Panc1 (cell line): ENCODE data around the gene DNAH9. TPM values are rescaled to one million over a fixed set of nuclear protein-coding genes. Genes with fewer than 3 reads are reported as not detected.

Source experiments
- ATAC-seq: fragments of 200-7000 bp; cut with Tn5 transposase; 2 replicates; pipeline ENCODE4 v1.9.1; 2020; ENCODE audit warnings: mild to moderate bottlenecking, moderate library complexity
- BruUV-seq: library from RNA; stranded (reverse); fragments of 400-500 nt; replicated peaks from 2 replicates; lab custom pipeline; 2021; lab: Mats Ljungman, UMichigan
- CTCF ChIA-PET: fragments of 300-600 bp; sonication (Branson Sonifier 250); formaldehyde crosslinking; loops from one replicate; lab custom pipeline; 2022; ENCODE audit warnings: antibody characterized with exemption; lab: Charles Lee
- POLR2A ChIA-PET: fragments of 300-600 bp; sonication (Branson Sonifier 250); formaldehyde crosslinking; loops from one replicate; lab custom pipeline; 2022; ENCODE audit warnings: antibody characterized with exemption; lab: Charles Lee
- DNase-seq: peaks from one replicate; pipeline ENCODE4 v3.0.0-alpha.2; 2010; ENCODE audit warnings: low read depth, low spot score
- H3K27ac ChIP-seq: 2 replicates; pipeline ENCODE4 v1.5.1; 2011; ENCODE audit warnings: mild to moderate bottlenecking, low read length, inconsistent platforms
- H3K27me3 ChIP-seq: fragments of 200-500 bp; sonication (Bioruptor generic); 2 replicates; pipeline ENCODE4 v1.6.0; 2014; ENCODE audit warnings: low read length, inconsistent platforms; ENCODE audit not compliant: control insufficient read depth, insufficient read depth
- H3K36me3 ChIP-seq: fragments of 200-500 bp; sonication (Bioruptor generic); 2 replicates; pipeline ENCODE4 v1.5.1; 2014; ENCODE audit warnings: inconsistent platforms, mild to moderate bottlenecking, low read length, moderate library complexity; ENCODE audit not compliant: control insufficient read depth, insufficient read depth
- H3K4me1 ChIP-seq: 2 replicates; pipeline ENCODE4 v1.5.1; 2011; ENCODE audit warnings: inconsistent platforms, mild to moderate bottlenecking, low read length, moderate library complexity; ENCODE audit not compliant: control insufficient read depth, insufficient read depth
- H3K4me3 ChIP-seq, 2 experiments: 2 replicates each; pipeline ENCODE4 v1.5.1; 2011 to 2012; ENCODE audit warnings: low read depth in 2 of 2, low read length in 2 of 2, mild to moderate bottlenecking in 2 of 2, inconsistent platforms in 1 of 2, moderate library complexity in 1 of 2
- H3K9me3 ChIP-seq: fragments of 200-500 bp; sonication (Bioruptor generic); 2 replicates; pipeline ENCODE4 v1.5.1; 2014; ENCODE audit warnings: low read depth, mild to moderate bottlenecking, inconsistent platforms, low read length, moderate library complexity; ENCODE audit not compliant: control insufficient read depth, insufficient read depth
- CTCF ChIP-seq: fragments of 450-650 bp; IDR thresholded peaks from 2 replicates; pipeline ENCODE4 v1.5.1; 2017; ENCODE audit warnings: mild to moderate bottlenecking
- POLR2AphosphoS5 ChIP-seq: IDR thresholded peaks from 2 replicates; pipeline ENCODE4 v1.6.1; 2012; ENCODE audit warnings: mild to moderate bottlenecking, low read depth, low read length, moderate library complexity
- SIN3A ChIP-seq: IDR thresholded peaks from 2 replicates; pipeline ENCODE4 v1.6.1; 2012; ENCODE audit warnings: low read depth, mild to moderate bottlenecking, low read length, moderate library complexity, borderline replicate concordance; ENCODE audit not compliant: insufficient read depth
- TCF7L2 ChIP-seq: IDR thresholded peaks from 2 replicates; pipeline ENCODE4 v1.6.1; 2011; ENCODE audit warnings: mild to moderate bottlenecking, low read depth, low read length, inconsistent platforms
- in situ Hi-C: cut with HindIII; loops from 2 replicates; pipeline ENCODE4 v1.10.0; 2016; ENCODE audit warnings: low sequenced_read_pairs, low pct_unique_long_range_greater_than_20kb
- intact Hi-C: fragments of 100-400 bp; cut with micrococcal nuclease; formaldehyde crosslinking; loops from one replicate; pipeline ENCODE4 v1.10.0; 2022; ENCODE audit not compliant: unreplicated experiment
- total RNA-seq: library from RNA; stranded (reverse); gene quantifications from one replicate; pipeline ENCODE4 v1.2.1, GENCODE V29; 2021; ENCODE audit not compliant: unreplicated experiment
- TF ChIP-seq, protein P1 (sequence below), 2 experiments: IDR thresholded peaks; 2 replicates each; pipeline ENCODE4 v1.6.1; 2011 to 2012; ENCODE audit warnings: low read depth in 2 of 2, control low read depth in 1 of 2, low read length in 1 of 2, mild to moderate bottlenecking in 1 of 2, moderate library complexity in 1 of 2; ENCODE audit not compliant: insufficient read depth in 1 of 2

The DNAH9 gene
- total RNA-seq, 1 experiment from 2014 or later = not detected

GRCh38 chr17:11814655-11815262, 216.5 kb downstream of the DNAH9 start:
- no peak for DNase-seq
- no peaks in the 10 kb centered on the region for H3K4me1 ChIP-seq
- no peak overlapping the region for H3K4me3 ChIP-seq
- no peaks in the 10 kb centered on the region for H3K36me3 ChIP-seq
- no peaks in the 10 kb centered on the region for H3K9me3 ChIP-seq
- CTCF ChIA-PET = no interaction called here
- POLR2A ChIA-PET = no interaction called here
- in situ Hi-C loops = no loop called here
- H3K27me3 ChIP-seq = no peaks in the 10 kb centered on the region
- intact Hi-C loops = no loop called here
- no peak for ATAC-seq
- no TSS peak for BruUV-seq
- no peak for TF ChIP-seq TCF7L2
- TF ChIP-seq, protein P1, sequence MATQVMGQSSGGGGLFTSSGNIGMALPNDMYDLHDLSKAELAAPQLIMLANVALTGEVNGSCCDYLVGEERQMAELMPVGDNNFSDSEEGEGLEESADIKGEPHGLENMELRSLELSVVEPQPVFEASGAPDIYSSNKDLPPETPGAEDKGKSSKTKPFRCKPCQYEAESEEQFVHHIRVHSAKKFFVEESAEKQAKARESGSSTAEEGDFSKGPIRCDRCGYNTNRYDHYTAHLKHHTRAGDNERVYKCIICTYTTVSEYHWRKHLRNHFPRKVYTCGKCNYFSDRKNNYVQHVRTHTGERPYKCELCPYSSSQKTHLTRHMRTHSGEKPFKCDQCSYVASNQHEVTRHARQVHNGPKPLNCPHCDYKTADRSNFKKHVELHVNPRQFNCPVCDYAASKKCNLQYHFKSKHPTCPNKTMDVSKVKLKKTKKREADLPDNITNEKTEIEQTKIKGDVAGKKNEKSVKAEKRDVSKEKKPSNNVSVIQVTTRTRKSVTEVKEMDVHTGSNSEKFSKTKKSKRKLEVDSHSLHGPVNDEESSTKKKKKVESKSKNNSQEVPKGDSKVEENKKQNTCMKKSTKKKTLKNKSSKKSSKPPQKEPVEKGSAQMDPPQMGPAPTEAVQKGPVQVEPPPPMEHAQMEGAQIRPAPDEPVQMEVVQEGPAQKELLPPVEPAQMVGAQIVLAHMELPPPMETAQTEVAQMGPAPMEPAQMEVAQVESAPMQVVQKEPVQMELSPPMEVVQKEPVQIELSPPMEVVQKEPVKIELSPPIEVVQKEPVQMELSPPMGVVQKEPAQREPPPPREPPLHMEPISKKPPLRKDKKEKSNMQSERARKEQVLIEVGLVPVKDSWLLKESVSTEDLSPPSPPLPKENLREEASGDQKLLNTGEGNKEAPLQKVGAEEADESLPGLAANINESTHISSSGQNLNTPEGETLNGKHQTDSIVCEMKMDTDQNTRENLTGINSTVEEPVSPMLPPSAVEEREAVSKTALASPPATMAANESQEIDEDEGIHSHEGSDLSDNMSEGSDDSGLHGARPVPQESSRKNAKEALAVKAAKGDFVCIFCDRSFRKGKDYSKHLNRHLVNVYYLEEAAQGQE (IDR thresholded peaks at IDR 0.05; ENCODE audit: insufficient read depth in 1 of 2, low read depth in 2 of 2, low read length in 1 of 2) = no peak
- no peak for TF ChIP-seq SIN3A
- no peak for TF ChIP-seq POLR2AphosphoS5
- TF ChIP-seq CTCF = no peak
- no peak overlapping the region for H3K27ac ChIP-seq

GRCh38 chr17:11816409-11816808, 218.1 kb downstream of the DNAH9 start:
- no peaks in the 10 kb centered on the region for H3K9me3 ChIP-seq
- DNase-seq (no peak), ATAC-seq (no peak)
- H3K27me3 ChIP-seq = no peaks in the 10 kb centered on the region
- H3K4me1 ChIP-seq = no peaks in the 10 kb centered on the region
- CTCF ChIA-PET = no interaction called here
- POLR2A ChIA-PET = no interaction called here
- no peak overlapping the region for H3K27ac ChIP-seq
- BruUV-seq = no TSS peak
- TF ChIP-seq SIN3A = no peak
- no peak for TF ChIP-seq TCF7L2
- no peak for TF ChIP-seq CTCF
- TF ChIP-seq POLR2AphosphoS5 = no peak
- TF ChIP-seq, protein P1 (IDR thresholded peaks at IDR 0.05; ENCODE audit: insufficient read depth in 1 of 2, low read depth in 2 of 2, low read length in 1 of 2) = no peak
- H3K36me3 ChIP-seq = no peaks in the 10 kb centered on the region
- intact Hi-C loops (no loop called here), in situ Hi-C loops (no loop called here)
- no peak overlapping the region for H3K4me3 ChIP-seq
